GM13977 (cell line): ENCODE measurements around the gene NUDT3.
A peak's percentile ranks its signal among the peaks of the same experiment; 100 is the strongest.

Source experiments
- DNase-seq: peaks from one replicate; pipeline ENCODE4 v3.0.0; 2012; ENCODE audit warnings: low spot score
- CTCF ChIP-seq: IDR thresholded peaks from 2 replicates; pipeline ENCODE4 v1.5.1; 2012; ENCODE audit warnings: mild to moderate bottlenecking, control low read depth; ENCODE audit not compliant: insufficient read depth; ENCODE audit errors: extremely low read depth, missing control alignments
- in situ Hi-C: fragments of 300-500 bp; cut with MboI; formaldehyde crosslinking; loops from one replicate; pipeline ENCODE4 v1.12.0; 2022; ENCODE audit warnings: low sequenced_read_pairs, low pct_unique_long_range_greater_than_20kb, mixed read lengths, inconsistent platforms; ENCODE audit not compliant: unreplicated experiment

The NUDT3 gene

GRCh38 chr6:34298941-34299340 is 93.5 kb downstream of the NUDT3 start:
- in situ Hi-C loops: no loop called here
- DNase-seq: no peak
- TF ChIP-seq CTCF: no peak

GRCh38 chr6:34295721-34296120 is 96.7 kb downstream of the NUDT3 start:
- peak; percentile 58 for DNase-seq
- no peak for TF ChIP-seq CTCF
- in situ Hi-C loops: no loop called here

DNA sequence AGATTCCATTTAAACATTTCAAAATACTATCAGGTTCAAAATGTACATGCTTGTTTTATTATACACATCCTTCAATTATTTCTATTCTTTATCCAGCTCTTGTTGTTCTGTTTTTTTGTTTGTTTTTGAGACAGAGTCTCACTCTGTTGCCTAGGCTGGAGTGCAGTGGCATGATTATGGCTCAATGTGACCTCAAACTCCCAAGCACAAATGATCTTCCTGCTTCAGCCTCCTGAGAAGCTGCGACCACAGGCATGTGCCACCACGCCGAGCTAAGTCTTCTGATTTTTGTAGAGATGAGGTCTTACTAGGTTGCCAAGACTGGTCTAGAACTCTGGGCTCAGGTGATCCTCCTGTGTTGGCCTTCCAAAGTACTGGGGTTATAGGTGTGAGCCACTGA is 99.5 kb downstream of the NUDT3 start:
- in situ Hi-C loops: no loop called here
- DNase-seq: no peak
- no peak for TF ChIP-seq CTCF

GRCh38 chr6:34289137-34289536 is 103.3 kb downstream of the NUDT3 start:
- no peak for DNase-seq
- no peak for TF ChIP-seq CTCF
- in situ Hi-C loops: no loop called here

- no peak for TF ChIP-seq CTCF
- peak; percentile 28 for DNase-seq
These were observed 103.9 kb downstream of the NUDT3 start for GRCh38 chr6:34288581-34288980.

GRCh38 chr6:34285448-34286164 is 106.9 kb downstream of the NUDT3 start:
- DNase-seq: no peak
- TF ChIP-seq CTCF: no peak
- in situ Hi-C loops: no loop called here

More at GRCh38 chr6:34288581-34288980, 103.9 kb downstream of the NUDT3 start:
- in situ Hi-C loops: no loop called here
